GM19240 (cell line): ENCODE measurements around the gene HBA2.
"Not testable (repeated sequence)": the region's sequence is repeated elsewhere in the genome, so short reads cannot be mapped to it uniquely, and the experiment has no call there.

Source experiments
- DNase-seq: peaks from one replicate; pipeline ENCODE4 v3.0.0; 2011; ENCODE audit warnings: low spot score; ENCODE audit not compliant: insufficient read length

The HBA2 gene

DNA sequence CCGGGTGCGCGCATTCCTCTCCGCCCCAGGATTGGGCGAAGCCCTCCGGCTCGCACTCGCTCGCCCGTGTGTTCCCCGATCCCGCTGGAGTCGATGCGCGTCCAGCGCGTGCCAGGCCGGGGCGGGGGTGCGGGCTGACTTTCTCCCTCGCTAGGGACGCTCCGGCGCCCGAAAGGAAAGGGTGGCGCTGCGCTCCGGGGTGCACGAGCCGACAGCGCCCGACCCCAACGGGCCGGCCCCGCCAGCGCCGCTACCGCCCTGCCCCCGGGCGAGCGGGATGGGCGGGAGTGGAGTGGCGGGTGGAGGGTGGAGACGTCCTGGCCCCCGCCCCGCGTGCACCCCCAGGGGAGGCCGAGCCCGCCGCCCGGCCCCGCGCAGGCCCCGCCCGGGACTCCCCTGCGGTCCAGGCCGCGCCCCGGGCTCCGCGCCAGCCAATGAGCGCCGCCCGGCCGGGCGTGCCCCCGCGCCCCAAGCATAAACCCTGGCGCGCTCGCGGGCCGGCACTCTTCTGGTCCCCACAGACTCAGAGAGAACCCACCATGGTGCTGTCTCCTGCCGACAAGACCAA is at the start of gene HBA2:
Gene HBA2 (plus strand): TSS at position 503 of the 568 bp plus-strand sequence. CDS start 37 bp downstream, at position 540.
- not testable (repeated sequence) for DNase-seq

DNA sequence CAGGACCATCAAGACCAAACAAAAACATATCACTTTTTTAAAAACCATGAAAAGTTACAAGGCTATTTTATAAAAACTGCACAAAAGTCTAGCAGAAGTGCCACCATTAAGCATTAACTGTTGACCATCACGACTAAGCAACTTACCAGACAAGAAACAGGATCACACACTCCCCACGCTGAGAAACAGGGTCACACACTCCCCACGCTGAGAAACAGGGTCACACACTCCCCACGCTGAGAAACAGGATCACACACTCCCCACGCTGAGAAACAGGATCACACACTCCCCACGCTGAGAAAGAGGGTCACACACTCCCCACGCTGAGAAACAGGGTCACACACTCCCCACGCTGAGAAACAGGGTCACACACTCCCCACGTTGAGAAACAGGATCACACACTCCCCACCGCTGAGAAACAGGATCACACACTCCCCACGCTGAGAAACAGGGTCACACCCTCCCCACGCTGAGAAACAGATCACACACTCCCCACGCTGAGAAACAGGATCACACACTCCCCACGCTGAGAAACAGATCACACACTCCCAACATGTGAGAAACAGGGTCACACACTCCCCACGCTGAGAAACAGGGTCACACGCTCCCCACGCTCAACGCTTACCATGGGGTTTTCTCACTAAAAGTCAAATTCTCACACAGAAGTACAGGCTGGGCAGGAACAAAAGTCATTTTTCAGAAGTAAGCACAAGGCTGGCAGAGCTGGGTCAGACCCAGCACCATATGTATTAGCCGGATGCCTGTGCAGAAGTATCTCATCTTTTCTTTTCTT is 48.9 kb upstream of the HBA2 start:
- not testable (repeated sequence) for DNase-seq

DNA sequence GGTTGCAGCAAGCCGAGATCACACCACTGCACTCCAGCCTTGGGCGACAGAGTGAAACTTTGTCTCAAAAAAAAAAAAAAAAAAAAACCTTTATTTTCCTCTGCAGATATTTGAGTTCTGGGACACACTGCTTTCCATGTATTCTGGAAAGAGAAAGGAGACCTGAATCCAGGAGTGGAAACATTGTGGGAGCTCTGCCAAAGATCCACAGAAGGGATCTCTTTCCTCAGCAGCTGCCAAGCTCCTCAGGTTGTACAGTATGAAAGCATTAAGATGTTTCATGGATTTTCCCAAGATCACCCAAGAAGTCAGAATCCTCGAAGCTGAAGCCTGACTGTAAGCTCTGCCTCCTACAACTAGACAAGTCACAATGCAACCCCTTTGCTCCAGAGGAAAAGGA is 47.7 kb upstream of the HBA2 start:
- DNase-seq = no peak

DNA sequence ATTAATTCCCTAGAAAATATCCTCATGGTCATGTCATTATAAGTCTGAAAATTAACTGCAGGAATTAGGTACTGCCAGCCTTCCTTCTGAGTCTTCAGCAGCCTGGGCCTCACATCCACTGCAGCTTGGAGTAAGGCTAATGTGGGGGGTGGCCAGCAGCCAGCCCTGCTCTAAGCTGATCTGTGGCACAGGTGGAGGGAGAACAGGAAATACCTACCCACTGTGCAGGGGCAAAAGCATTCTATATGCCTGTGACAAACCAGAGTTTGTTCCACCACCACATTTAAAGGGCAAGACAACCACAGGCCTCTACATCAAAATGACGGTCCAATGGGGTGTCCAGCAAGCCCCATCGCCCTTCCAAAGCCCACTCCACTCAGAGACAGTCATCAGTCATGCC is 43.6 kb upstream of the HBA2 start:
- no peak for DNase-seq

DNA sequence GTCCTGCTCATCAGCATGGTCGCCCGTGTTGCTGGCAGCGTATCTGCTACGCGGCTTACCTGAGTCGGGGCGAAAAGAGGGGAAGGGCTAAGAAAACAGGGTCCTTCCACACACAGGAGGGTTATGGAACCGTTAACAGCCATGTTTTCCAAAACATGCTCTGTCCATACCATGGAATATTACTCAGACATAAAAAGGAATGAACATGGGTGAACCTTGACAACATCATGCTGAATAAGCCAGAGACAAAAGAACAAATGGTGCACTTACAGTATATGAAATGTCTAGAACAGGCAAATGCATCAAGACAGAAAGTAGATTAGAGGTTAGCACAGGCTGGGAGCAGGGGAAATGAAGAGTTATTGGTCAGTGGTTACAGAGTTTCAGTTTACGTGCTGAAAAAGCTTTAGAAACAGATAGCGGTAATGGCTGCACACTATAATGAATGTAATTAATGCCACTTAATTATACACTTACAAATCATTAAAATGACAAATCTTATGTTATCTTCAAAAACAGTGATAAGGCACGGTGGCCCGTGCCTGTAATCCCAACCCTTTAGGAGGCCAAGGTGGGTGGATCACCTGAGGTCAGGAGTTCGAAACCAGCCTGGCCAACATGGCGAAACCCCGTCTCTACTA is 42.0 kb upstream of the HBA2 start:
- no peak for DNase-seq

DNA sequence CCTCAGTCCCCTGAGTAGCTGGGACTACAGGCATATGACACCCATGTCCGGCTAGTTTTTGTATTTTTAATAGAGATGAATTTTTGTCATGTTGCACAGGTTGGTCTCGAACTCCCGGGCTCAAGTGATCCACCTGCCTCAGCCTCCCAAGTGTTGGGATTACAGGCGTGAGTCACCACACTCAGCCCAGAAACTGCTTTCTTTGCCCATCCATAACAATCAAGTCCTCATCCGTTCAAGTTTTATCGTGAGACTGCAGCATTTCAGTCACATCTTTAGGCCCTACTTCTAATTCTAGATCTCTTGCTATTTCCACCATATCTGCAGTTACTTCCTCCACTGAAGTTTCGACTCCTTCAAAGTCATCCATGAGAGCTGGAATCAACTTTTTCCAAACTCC is 40.6 kb upstream of the HBA2 start:
- DNase-seq = no peak

DNA sequence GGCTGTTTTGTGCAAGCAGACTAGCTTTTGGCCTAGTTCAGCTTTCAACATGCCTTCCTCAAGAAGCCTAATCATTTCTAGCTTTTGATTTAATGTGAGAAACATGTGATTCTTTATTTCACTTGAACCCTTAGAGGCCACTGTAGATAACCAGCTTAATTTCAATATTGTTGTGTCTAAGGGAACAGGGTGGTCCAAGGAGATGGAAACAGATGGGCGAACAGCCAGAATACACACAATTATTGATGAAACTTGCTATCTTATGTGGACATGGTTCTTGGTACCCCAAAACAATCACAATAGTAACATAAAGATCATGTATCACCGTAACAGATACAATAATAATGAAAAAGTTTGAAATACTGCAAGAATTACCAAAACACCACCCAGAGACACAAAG is 39.0 kb upstream of the HBA2 start:
- DNase-seq = no peak

DNA sequence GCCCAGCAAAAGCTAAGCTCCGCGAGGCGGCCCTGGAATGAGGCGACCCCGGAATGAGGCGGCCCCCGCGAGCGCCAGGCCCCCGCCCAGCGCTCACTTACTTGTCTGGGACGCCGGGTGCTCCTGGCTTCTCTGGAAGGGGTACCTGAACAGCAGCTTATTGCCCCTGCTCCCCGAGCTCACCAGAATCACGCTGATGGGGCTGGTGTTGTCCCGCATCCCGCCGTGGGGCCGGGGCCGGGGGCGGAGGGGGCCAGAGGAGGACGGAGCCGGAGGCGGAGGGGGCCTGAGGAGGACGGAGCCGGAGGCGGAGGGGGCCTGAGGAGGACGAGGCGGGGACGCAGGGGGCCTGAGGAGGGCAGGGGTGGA is 34.6 kb upstream of the HBA2 start:
- no peak for DNase-seq

DNA sequence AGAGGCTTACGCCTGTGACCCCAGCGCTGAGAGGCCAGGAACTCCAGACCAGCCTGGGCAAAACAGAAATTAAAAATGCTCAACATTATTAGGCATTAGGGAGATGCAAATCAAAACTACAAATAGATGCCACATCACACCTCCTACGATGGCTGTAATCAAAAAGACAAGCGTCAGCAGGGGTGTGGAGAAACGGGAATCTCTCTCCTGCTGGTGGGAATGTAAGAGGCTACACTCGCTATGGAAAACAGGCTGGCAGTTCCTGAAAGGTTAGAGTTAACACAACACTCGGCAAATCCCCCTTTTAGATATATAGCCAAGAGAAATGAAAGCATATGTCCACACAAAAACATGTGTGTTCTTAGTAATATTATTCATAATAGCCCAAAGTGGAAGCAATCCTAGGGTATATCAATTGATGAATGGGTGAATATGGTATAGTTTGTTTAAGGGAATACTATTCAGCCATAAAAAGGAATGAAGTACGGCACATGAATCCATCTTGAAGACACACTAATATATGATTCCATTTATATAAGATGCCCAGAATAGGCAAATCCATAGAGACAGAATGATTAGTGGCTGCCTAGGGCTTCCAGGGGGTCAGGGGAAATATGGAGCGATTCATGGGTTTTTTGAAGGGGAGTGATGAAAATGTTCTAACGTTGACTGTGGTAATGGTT is 32.4 kb upstream of the HBA2 start:
- DNase-seq = no peak

DNA sequence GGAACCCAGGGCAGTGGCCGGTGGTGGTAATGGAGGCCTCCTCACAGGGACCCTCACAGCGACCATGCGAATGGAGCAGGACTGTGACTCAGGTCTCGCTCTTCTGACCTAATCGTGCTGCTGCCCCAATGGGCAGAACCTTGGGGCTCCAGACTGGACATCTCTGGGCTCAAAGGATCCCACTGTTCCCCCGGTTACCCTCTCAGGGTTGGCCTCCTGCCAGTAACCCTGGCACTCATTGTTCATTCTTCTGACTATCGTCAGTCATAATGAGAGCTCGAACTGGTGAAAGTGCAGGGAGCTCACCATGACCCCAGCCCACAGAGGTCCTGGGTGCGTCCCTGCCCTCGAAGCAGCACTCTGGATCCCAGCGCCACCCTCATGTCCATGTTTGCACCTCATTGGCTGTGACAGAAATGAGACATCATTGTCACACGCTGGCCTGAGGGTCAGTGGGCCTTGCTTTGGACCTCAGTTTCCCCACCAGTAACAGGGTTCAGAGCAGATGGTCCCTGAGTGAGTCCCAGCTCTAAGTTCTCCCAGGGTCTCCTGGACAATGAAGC is 30.2 kb upstream of the HBA2 start:
- DNase-seq = no peak

DNA sequence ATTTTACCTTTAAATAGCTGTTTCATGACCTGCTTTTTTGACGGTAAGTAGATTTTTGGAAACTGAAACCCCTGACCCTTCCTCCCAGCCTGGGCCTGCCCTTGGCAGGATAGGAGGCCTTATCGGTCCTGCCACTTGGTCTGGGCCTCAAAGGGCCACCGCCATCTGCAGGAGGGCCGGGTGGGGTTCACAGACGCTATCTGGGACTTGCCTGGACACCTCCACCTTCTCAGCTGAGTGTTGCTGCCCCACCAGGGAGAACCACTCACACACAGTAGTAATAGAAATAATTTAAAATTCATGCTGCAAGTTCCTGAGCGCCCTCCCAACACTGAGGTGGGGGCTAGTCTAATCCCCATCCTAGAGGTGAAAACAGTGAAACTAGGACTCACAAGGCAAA is 29.6 kb upstream of the HBA2 start:
- no peak for DNase-seq

DNA sequence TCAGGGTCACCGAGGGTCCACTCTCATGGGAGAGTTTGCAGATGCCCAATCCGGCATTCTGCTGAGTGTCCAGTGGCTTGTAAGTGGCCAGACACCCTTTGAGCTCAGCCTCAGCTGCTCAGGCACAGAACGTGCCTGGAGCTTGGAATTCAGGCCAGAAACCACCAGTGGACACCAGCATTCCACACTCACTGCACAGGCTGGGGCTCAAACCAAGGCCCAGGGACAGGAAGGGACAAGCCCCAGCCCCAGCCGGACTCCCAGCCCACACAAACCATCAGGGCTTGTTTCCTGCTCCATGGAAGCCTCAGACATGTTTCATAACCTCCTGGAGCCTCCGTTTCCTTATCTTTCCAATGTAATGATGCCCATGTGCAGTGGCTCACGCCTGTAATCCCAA is 29.2 kb upstream of the HBA2 start:
- DNase-seq = no peak

DNA sequence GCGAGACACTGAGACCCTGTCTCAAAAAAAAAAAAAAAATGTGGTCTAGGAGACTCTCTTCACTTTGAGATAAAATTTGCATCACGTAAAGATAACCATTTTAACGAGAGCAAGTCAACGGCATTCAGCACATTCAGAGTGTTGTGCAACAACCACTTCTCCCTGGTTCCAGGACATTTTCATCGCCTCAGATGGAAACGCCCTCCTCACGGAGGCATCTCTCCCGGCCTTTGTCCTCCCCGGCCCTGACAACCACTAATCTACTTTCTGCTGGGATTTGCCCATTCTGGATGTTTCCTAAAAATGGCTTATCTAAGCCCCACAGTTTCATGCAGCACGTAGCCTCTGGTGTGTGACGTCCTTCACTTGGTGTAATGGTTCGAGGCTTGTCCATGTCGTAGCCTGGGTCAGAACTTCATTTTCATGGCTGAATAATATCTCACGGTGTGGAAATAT is 27.9 kb upstream of the HBA2 start:
- DNase-seq = no peak

DNA sequence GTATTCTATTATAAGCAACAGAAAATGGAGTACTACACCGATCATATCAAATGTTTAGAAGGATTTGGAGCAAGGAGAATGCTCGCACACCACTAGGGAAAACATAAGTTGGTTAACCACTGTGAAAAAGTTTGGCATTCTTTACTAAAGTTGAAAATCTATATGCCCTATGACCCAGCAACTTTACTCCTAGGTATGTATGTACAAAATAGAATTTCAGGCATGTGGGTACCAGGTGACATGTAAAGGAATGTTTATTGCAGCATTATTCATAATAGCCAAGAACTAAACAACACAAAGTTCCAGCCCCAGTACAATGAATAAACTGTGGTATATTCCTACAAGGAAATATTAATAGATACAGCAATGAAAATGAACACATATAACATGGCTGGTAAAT is 26.0 kb upstream of the HBA2 start:
- no peak for DNase-seq

DNA sequence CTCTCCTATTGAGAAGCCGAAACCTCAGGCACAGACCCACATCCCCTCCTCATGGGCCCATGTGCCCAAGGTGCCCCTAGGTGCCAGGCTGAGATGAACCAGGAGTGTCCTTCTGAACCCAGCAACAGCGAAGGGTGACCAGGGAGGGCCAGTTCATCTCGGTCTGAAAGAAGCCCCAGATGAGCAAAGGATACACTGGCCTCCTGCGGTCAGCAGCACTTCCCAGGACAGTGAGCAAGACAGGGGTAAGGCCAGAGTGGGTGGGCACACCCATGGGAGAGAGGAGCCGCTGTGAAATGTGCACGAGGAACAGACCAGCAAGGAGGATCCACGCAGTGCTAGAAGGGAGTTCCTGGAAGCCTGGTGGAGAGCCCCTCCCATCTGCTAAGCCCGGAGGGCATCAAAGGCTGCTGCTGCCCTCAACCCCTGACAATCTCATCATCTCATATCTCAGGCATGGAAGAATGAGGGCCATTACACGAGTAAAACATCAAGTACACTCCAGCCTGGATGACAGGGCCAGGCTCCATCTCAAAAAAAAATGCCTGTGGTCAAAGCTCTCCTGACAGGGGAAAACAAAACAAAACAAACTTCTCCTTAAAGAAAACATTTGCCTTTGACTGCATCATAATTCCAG is 23.5 kb upstream of the HBA2 start:
- DNase-seq = no peak

DNA sequence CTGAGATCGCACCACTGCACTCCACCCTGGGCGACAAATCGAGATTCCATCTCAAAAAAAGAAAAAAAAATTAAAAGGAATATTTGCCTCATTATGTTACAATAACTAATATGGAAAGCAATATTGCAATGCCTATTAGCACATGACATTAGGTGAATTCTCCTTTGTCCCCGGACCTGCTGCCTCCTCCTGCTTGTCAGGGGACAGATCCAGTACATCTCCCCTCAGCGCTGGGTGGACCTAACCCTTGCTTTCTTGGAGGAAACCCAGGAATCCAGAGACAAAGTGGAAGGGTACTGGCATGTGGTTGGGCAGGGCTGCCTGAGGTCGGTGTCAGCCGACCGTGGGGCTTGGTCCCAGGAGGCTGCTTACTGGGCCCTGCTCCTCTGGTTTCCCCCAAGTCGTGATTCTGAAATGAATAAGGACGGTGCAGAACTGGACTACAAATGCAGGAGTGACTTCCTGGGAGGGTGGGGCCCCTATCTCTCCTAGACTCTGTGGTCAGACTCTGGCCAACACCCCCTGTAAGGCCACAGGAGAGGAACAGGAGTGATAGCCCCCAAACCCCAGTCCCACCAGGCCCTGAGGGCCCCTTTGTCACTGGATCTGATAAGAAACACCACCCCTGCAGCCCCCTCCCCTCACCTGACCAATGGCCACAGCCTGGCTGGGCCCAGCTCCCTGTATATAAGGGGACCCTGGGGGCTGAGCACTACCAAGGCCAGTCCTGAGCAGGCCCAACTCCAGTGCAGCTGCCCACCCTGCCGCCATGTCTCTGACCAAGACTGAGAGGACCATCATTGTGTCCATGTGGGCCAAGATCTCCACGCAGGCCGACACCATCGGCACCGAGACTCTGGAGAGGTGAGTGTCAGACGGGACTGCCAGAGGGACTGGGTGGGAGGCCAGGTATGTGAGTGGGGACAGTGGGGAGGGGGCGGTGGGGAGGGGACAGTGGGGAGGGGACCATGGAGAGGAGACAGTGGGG is 20.2 kb upstream of the HBA2 start, which contains the start of gene HBZ:
Gene HBZ (plus strand): TSS at position 504 of the 988 bp plus-strand sequence. CDS start 266 bp downstream, at position 770.
- DNase-seq = no peak

DNA sequence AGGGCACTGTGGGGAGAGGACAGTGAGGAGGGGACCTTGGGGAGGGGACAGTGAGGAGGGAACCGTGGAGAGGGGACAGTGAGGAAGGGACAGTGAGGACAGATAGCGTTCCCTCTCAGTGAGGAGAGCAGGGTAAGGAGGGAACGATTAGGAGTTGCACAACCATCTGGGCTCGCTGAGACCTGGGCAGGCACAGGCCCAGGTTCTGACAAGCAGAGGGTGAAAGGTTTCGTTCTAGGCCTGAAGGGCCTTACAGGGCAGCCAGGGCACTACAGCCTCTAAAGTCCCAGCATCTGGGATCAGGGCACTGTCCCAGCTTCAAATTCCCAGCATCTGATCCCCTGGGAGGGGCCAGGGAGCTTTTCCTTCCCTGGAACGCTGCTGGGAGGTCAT is 19.6 kb upstream of the HBA2 start:
- DNase-seq = not testable (repeated sequence)

DNA sequence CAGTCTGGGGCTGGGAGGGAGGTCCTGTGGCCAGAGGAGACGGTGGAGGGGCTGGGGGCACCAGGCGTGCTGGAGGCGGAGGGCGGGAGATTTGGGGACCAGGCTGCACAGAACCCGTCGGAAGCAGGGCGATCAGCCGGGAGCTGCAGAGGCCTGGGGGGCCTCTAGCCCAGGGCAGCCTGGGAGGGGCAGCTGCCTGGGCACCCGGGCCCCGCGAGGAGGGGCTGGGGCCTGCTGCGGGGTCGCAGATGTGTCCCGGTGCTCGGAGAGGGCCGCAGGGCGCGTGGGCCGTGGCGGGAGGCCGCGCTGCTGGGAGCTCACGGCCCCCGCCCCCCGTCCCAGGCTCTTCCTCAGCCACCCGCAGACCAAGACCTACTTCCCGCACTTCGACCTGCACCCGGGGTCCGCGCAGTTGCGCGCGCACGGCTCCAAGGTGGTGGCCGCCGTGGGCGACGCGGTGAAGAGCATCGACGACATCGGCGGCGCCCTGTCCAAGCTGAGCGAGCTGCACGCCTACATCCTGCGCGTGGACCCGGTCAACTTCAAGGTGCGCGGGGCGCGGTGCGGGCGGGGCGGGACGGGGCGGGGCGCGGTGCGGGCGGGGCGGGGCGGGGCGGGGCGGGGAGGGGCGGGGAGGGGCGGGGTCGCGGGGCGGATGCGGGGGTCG is 19.0 kb upstream of the HBA2 start:
- not testable (repeated sequence) for DNase-seq
